Upper lobe of left lung (tissue), 6 donors: ENCODE results near the gene RFC1. TPM values are rescaled to one million over a fixed set of nuclear protein-coding genes. Genes with fewer than 3 reads are reported as not detected.
A peak's percentile ranks its signal among the peaks of the same experiment; 100 is the strongest.

ENCODE experiments used
- ATAC-seq, 2 donors: fragments of 200-7000 bp; cut with Tn5 transposase; one replicate each; pipeline ENCODE4 v1.9.1; 2022; ENCODE audit warnings: mild to moderate bottlenecking in 2 of 2, moderate library complexity in 2 of 2; ENCODE audit not compliant: low FRiP score in 2 of 2
- DNase-seq, 2 donors: peaks; one replicate each; pipeline ENCODE4 v3.0.0-alpha.2; 2019 to 2020
- H3K27ac ChIP-seq, 4 donors: fragments of 200-600 bp; sonication (generic); one replicate each; pipeline ENCODE4 v1.5.1; 2016 to 2019
- H3K27me3 ChIP-seq, 4 donors: fragments of 200-600 bp; sonication (generic); one replicate each; pipeline ENCODE4 v1.5.1; 2017 to 2019
- H3K36me3 ChIP-seq, 4 donors: fragments of 200-600 bp; sonication (generic); one replicate each; pipeline ENCODE4 v1.5.1; 2016 to 2019
- H3K4me1 ChIP-seq, 4 donors: fragments of 200-600 bp; sonication (generic); one replicate each; pipeline ENCODE4 v1.5.1; 2018 to 2019
- H3K4me3 ChIP-seq, 4 donors: fragments of 200-600 bp; sonication (generic); one replicate each; pipeline ENCODE4 v1.5.1; 2017 to 2019; ENCODE audit warnings: mild to moderate bottlenecking in 2 of 4, moderate library complexity in 1 of 4
- H3K9me3 ChIP-seq, 4 donors: fragments of 200-600 bp; sonication (generic); one replicate each; pipeline ENCODE4 v1.5.1; 2018 to 2019
- EP300 ChIP-seq, 4 donors: sonication (generic); formaldehyde crosslinking; IDR thresholded peaks; one replicate each; pipeline ENCODE4 v1.5.1; 2017; ENCODE audit warnings: antibody characterized with exemption in 4 of 4, control low read depth in 2 of 4
- POLR2A ChIP-seq, 4 donors: fragments of 450-650 bp; IDR thresholded peaks; one replicate each; pipeline ENCODE4 v1.5.1; 2016 to 2017; ENCODE audit warnings: antibody characterized with exemption in 4 of 4, mild to moderate bottlenecking in 2 of 4
- POLR2AphosphoS5 ChIP-seq, 2 donors: sonication (generic); formaldehyde crosslinking; IDR thresholded peaks; one replicate each; pipeline ENCODE4 v1.5.1; 2017; ENCODE audit warnings: antibody characterized with exemption in 2 of 2
- WGBS, 2 donors: methylation state at CpG; one replicate each; pipeline ENCODE4 v1.1.5; 2017 to 2018; 5-methylcytosine and 5-hydroxymethylcytosine counted together
- total RNA-seq, 6 donors: library from RNA; depleted of rRNA in 4 of 6; stranded (reverse); fragments of >200 nt in 4 of 6; gene quantifications; one replicate each; pipeline versions ENCODE4 v1.1.0 to v1.2.1, GENCODE V29; 2016 to 2021
- TF ChIP-seq, protein P1 (sequence below), 6 experiments: fragments of 450-650 bp in 4 of 6; fragments of 200-600 bp in 2 of 6; sonication (generic) in 2 of 6; IDR thresholded peaks; one replicate each; pipeline ENCODE4 v1.5.1; 2016 to 2019; ENCODE audit warnings: antibody characterized with exemption in 6 of 6
- donor health status: DM: no; HTN: no; CAD: no; lungs with moderate emphysema.
- donor health status: DM: no; HTN: yes; CAD: no; lungs with severe emphysema.

The RFC1 gene
- total RNA-seq, 6 donors from 2014 or later, result 33.0 to 127 (median 44.4) TPM

DNA sequence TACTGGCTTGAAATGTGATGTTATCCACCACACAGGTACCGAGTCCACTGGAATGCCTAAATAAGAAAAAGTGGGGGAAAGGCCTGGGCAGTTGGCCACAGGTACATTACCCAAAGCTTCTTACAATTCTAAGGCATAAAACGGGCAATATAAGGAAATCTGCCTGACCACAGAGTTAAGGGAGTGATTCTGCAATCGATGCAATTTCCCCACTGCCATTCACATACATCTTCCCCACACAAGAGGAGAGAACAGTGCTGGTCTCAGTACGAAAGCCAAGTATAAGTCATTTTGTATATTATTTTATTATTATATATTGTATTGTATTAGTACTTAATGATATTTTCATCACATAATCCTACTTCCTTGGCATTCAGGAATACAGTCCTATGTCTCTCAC is 30.6 kb downstream of the RFC1 start:
- no peak for ATAC-seq
- no peak for TF ChIP-seq POLR2A (IDR thresholded peaks at IDR 0.05)
- TF ChIP-seq, protein P1, sequence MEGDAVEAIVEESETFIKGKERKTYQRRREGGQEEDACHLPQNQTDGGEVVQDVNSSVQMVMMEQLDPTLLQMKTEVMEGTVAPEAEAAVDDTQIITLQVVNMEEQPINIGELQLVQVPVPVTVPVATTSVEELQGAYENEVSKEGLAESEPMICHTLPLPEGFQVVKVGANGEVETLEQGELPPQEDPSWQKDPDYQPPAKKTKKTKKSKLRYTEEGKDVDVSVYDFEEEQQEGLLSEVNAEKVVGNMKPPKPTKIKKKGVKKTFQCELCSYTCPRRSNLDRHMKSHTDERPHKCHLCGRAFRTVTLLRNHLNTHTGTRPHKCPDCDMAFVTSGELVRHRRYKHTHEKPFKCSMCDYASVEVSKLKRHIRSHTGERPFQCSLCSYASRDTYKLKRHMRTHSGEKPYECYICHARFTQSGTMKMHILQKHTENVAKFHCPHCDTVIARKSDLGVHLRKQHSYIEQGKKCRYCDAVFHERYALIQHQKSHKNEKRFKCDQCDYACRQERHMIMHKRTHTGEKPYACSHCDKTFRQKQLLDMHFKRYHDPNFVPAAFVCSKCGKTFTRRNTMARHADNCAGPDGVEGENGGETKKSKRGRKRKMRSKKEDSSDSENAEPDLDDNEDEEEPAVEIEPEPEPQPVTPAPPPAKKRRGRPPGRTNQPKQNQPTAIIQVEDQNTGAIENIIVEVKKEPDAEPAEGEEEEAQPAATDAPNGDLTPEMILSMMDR (IDR thresholded peaks at IDR 0.05), result no peak
- DNase-seq, result no peak
- Histone ChIP-seq H3K4me3 (no peak overlapping the region), H3K27me3 (no peaks in the 10 kb centered on the region), H3K4me1 (peaks cover 0 to 11% (median 5%) of the 10 kb centered on the region in 4 donors), H3K9me3 (no peaks in the 10 kb centered on the region), H3K36me3 (no peaks in the 10 kb centered on the region), H3K27ac (no peak overlapping the region)
- WGBS, 2 donors, result 59 to 86% methylated on average over 4 of the region's 4 CpGs

DNA sequence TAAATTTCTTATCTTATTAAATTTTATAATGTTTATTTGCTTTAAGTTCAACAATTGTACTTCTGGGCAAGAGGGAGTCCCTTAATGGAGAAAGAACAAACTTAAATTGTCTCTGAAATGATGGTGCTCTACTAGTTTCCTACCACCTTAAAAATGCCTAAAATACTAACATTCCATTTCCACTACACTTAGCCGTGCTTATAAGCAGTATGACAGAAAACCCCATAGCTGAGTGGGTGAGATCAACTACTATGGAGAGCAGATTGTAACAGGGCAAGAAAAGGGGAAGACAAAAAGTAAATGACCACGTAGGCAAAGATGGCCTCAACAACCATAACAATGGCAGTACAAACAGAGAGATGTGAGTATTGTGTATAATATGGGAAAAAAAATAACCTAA is 35.0 kb downstream of the RFC1 start:
- H3K4me3 ChIP-seq, result no peak overlapping the region
- WGBS, 2 donors, result 73 to 80% methylated on average over 2 of the region's 2 CpGs
- no peaks in the 10 kb centered on the region for H3K9me3 ChIP-seq
- DNase-seq (no peak), ATAC-seq (no peak)
- no peak for TF ChIP-seq POLR2A (IDR thresholded peaks at IDR 0.05)
- no peak for TF ChIP-seq POLR2AphosphoS5 (IDR thresholded peaks at IDR 0.05)
- TF ChIP-seq, protein P1 (IDR thresholded peaks at IDR 0.05), result no peak
- no peak for TF ChIP-seq EP300 (IDR thresholded peaks at IDR 0.05)
- no peaks in the 10 kb centered on the region for H3K27me3 ChIP-seq
- H3K27ac ChIP-seq, result no peak overlapping the region
- peaks cover 0 to 8% (median 5%) of the 10 kb centered on the region in 4 donors for H3K36me3 ChIP-seq
- peaks cover 0 to 12% (median 3%) of the 10 kb centered on the region in 4 donors for H3K4me1 ChIP-seq

DNA sequence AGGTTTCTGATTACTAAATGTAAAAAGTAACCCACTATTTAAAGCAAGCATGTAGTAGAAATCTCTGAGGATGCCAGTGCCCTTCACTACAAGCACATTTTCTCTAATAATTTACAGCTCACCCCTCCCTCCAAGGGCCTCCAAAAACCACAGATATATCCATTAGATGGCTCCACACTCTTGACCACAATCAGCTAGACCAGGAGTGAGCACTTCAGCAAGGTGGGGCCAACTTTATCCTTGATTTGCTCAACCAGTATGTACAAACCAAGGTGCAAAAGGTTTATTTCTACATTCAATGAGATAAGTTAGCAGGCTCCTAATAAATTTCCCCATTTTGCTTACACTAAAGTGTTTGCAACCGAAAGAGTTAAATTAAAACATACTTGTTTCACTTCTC is 35.8 kb downstream of the RFC1 start:
- peak in 1 of 2 donors; percentile 54 for DNase-seq
- no peak overlapping the region for H3K4me3 ChIP-seq
- no peaks in the 10 kb centered on the region for H3K27me3 ChIP-seq
- H3K36me3 ChIP-seq, result peaks cover 0 to 14% (median 6%) of the 10 kb centered on the region in 4 donors
- peak overlapping the region in 1 of 4 donors; percentile 24 for H3K27ac ChIP-seq
- no peaks in the 10 kb centered on the region for H3K9me3 ChIP-seq
- TF ChIP-seq, protein P1 (IDR thresholded peaks at IDR 0.05), result no peak
- no peak for TF ChIP-seq POLR2AphosphoS5 (IDR thresholded peaks at IDR 0.05)
- no peak for TF ChIP-seq POLR2A (IDR thresholded peaks at IDR 0.05)
- TF ChIP-seq EP300 (IDR thresholded peaks at IDR 0.05), result no peak
- H3K4me1 ChIP-seq, result peaks cover 0 to 12% (median 2%) of the 10 kb centered on the region in 4 donors
- 83 to 84% methylated on average over 1 of the region's 1 CpG for WGBS, 2 donors
- peak in 1 of 2 donors; percentile 75 for ATAC-seq

DNA sequence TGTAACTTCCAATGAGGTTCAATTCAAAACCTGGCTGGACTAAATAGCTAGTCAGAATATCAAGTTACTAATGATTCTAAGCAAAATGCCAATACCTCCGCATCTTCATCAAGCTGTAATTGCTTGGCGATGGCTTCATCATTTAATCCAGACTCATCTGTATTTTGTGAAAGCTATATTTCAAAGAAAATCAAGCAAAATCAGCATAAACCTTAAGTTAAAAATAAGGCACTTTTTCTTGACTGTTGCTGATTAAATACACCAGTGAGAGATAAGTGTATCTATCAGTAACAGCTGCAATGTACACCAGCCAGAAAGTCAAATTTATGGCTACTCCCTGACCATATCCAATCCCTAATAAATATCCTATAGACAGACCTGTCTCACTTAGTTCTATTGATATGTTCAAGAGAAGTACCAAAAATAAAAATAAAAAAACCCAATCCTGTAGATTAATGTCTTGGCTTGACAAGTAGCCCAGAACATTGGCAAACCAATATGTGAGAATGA is 39.6 kb downstream of the RFC1 start:
- no peak for ATAC-seq
- WGBS, 2 donors, result 97 to 98% methylated on average over 2 of the region's 2 CpGs
- Histone ChIP-seq H3K4me3 (no peak overlapping the region), H3K36me3 (peaks cover 0 to 42% (median 7%) of the 10 kb centered on the region in 4 donors), H3K27ac (no peak overlapping the region), H3K9me3 (no peaks in the 10 kb centered on the region), H3K27me3 (no peaks in the 10 kb centered on the region), H3K4me1 (peaks cover 0 to 12% (median 0%) of the 10 kb centered on the region in 4 donors)
- TF ChIP-seq EP300 (IDR thresholded peaks at IDR 0.05) (no peak), POLR2A (IDR thresholded peaks at IDR 0.05) (no peak), POLR2AphosphoS5 (IDR thresholded peaks at IDR 0.05) (no peak)
- TF ChIP-seq, protein P1 (IDR thresholded peaks at IDR 0.05), result no peak
- no peak for DNase-seq
